Kidney (tissue), 14 donors: ENCODE results near the gene KCTD6. TPM values are rescaled to one million over a fixed set of nuclear protein-coding genes. Genes with fewer than 3 reads are reported as not detected.

Source experiments
- DNase-seq, 5 donors: peaks; one replicate each; pipeline ENCODE4 v3.0.0-alpha.2; 2013 to 2020
- FAIRE-seq: peaks from 2 replicates; lab custom pipeline; 2012; peaks lifted over from hg19 to GRCh38; lab: Jason Lieb, UNC
- H3K27ac ChIP-seq, 2 donors: one replicate each; pipeline ENCODE4 v1.7.0; 2013; ENCODE audit warnings: low read depth in 2 of 2, low read length in 2 of 2, inconsistent platforms in 1 of 2
- H3K27me3 ChIP-seq: one replicate; pipeline ENCODE4 v1.7.1; 2013; ENCODE audit warnings: low read length, inconsistent platforms; ENCODE audit not compliant: control insufficient read depth, insufficient read depth
- H3K36me3 ChIP-seq, 3 donors: one replicate each; pipeline versions ENCODE4 v1.7.0 to v1.7.1; 2013; ENCODE audit warnings: low read length in 3 of 3, control low read depth in 1 of 3, inconsistent platforms in 1 of 3; ENCODE audit not compliant: insufficient read depth in 3 of 3, control insufficient read depth in 2 of 3
- H3K4me1 ChIP-seq, 3 donors: one replicate each; pipeline versions ENCODE4 v1.7.0 to v1.7.1; 2013; ENCODE audit warnings: low read length in 3 of 3, inconsistent platforms in 1 of 3, low read depth in 1 of 3; ENCODE audit not compliant: control insufficient read depth in 2 of 3, insufficient read depth in 2 of 3
- H3K4me3 ChIP-seq, 3 donors: one replicate each; pipeline versions ENCODE4 v1.7.0 to v1.8.1; 2013; ENCODE audit warnings: low read length in 3 of 3, control low read depth in 1 of 3, inconsistent platforms in 1 of 3
- H3K9ac ChIP-seq, 3 donors: one replicate each; pipeline versions ENCODE4 v1.7.0 to v1.7.1; 2013; ENCODE audit warnings: low read length in 3 of 3, control low read depth in 1 of 3, inconsistent platforms in 1 of 3
- H3K9me3 ChIP-seq, 3 donors: one replicate each; pipeline versions ENCODE4 v1.7.0 to v1.7.1; 2013; ENCODE audit warnings: low read length in 3 of 3, control low read depth in 1 of 3, inconsistent platforms in 1 of 3; ENCODE audit not compliant: control insufficient read depth in 2 of 3, insufficient read depth in 1 of 3
- intact Hi-C: fragments of 100-400 bp; cut with DNase I; formaldehyde crosslinking; loops from one replicate; pipeline ENCODE4 v1.11.1; 2022
- polyA plus RNA-seq: library from polyadenylated mRNA; stranded (reverse); fragments of 350-450 nt; fragmentation: Illumina TruSeq; extraction: RNeasy Lipid Tissue Mini Kit (QIAGEN cat#74804); gene quantifications from one replicate; pipeline ENCODE4 v1.2.3, GENCODE V29; 2014; ENCODE audit warnings: low read depth, low replicate concordance; ENCODE audit not compliant: insufficient read depth
- total RNA-seq: library from RNA; stranded (reverse); fragmentation: NEBNext Ultra II Directional; extraction: Animal tissue kit (Norgen Biotek cat#: 25700); gene quantifications from one replicate; pipeline ENCODE4 v1.2.1, GENCODE V29; 2021
- TF ChIP-seq, protein P1 (sequence below): IDR thresholded peaks from 3 replicates; pipeline ENCODE4 v1.5.1; 2012; ENCODE audit warnings: mild to moderate bottlenecking, moderate library complexity, borderline replicate concordance; ENCODE audit not compliant: insufficient read depth; ENCODE audit errors: extremely low read depth
- donor health status: control.
- donor health status: control.
- donor health status: control.
- donor health status: control.
- donor health status: control.
- donor health status: DM: yes; HTN: yes; CAD: no.
- donor health status: Normal renal cell carcinoma (clear cell type).

The KCTD6 gene
- total and polyA plus RNA-seq, 2 donors from 2014 or later, result 19.0 to 24.5 TPM

DNA sequence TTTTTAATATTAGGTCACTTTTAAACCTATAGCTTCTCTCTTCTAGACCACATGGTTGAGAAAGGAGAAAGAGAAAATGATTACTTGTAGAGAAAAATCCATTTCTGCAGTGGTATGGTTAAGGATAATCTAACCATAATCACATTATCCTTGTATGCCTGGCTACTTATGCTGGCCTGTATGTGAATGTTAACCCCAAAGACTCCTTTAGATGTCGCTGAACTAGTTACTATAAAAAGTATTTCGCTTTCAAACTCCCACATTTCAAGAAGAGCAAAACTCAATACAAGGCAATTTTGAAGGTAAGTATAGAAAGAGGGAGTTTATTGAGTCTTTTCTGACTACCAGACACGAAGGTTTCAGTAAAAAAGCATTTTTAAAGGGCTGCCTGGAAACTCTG lies 2.2 kb downstream of the KCTD6 start:
- FAIRE-seq (no peak), DNase-seq (no peak)
- no peak overlapping the region for H3K27ac ChIP-seq
- peak overlapping the region in 2 of 3 donors; percentile 88 to 93 for H3K4me3 ChIP-seq
- H3K9me3 ChIP-seq, result no peaks in the 10 kb centered on the region
- no peaks in the 10 kb centered on the region for H3K36me3 ChIP-seq
- no peaks in the 10 kb centered on the region for H3K27me3 ChIP-seq
- peaks cover 7 to 30% (median 9%) of the 10 kb centered on the region in 3 donors for H3K4me1 ChIP-seq
- TF ChIP-seq, protein P1, sequence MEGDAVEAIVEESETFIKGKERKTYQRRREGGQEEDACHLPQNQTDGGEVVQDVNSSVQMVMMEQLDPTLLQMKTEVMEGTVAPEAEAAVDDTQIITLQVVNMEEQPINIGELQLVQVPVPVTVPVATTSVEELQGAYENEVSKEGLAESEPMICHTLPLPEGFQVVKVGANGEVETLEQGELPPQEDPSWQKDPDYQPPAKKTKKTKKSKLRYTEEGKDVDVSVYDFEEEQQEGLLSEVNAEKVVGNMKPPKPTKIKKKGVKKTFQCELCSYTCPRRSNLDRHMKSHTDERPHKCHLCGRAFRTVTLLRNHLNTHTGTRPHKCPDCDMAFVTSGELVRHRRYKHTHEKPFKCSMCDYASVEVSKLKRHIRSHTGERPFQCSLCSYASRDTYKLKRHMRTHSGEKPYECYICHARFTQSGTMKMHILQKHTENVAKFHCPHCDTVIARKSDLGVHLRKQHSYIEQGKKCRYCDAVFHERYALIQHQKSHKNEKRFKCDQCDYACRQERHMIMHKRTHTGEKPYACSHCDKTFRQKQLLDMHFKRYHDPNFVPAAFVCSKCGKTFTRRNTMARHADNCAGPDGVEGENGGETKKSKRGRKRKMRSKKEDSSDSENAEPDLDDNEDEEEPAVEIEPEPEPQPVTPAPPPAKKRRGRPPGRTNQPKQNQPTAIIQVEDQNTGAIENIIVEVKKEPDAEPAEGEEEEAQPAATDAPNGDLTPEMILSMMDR, result no peak
- intact Hi-C loops, result no loop called here
- H3K9ac ChIP-seq, result peak overlapping the region in 1 of 3 donors; percentile 90

DNA sequence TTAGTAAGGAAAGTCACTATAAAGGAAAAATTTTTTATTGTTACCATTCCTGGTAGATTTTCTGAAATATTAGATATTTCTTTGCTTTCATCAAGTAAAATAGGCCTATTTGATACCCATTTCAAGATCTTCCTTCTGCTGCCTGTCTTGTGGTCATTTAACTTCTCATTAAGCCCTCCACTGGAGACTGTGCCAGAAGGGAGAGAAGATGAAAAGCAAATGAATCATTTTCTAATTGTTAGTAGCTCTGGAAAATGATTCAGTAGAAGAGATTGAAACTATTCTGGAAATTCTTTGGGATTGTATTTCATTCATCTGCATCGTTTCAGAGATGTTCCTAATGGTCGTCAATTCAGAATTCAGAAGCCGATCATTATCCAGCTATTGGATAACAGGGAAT lies 3.2 kb downstream of the KCTD6 start:
- no peaks in the 10 kb centered on the region for H3K27me3 ChIP-seq
- DNase-seq (no peak), FAIRE-seq (no peak)
- H3K4me1 ChIP-seq, result peaks cover 7 to 30% (median 9%) of the 10 kb centered on the region in 3 donors
- H3K4me3 ChIP-seq, result peak overlapping the region in 1 of 3 donors; percentile 88
- no peak overlapping the region for H3K27ac ChIP-seq
- intact Hi-C loops, result no loop called here
- no peaks in the 10 kb centered on the region for H3K9me3 ChIP-seq
- TF ChIP-seq, protein P1, result no peak
- peak overlapping the region in 1 of 3 donors; percentile 13 for H3K9ac ChIP-seq
- no peaks in the 10 kb centered on the region for H3K36me3 ChIP-seq

DNA sequence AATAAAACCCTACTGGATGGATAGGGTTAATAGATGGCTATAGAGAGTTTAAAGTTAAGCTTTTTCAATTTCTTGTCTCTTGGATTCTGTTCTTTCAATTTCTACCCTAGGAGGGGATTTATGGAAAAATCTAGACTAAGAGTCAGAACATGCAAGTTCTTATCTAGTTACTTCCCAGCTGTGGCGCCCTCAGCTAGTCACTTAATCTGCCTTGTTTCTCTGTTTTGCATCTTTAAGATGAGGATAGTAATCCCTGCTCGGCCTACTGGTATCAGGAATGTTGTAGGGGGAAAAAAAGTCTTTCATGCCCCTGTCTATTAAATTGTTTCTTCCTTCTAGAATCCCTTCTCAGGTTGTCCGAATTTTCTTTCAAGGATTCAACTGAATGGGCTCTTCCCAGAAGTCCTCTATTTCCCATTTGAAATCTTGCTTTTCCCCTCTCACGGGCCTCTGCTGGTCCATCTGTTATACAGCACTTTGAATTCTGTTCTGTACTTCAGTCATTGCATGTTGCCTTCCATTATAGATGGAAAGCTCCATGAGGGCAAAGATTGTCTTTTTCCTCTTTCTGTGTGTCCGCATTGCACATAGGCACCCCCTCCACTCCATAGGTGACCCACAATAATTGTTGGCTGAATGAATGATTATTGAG lies 4.4 kb downstream of the KCTD6 start:
- DNase-seq, result no peak
- TF ChIP-seq, protein P1, result no peak
- no peaks in the 10 kb centered on the region for H3K9me3 ChIP-seq

More for the DNA sequence above, 4.4 kb downstream of the KCTD6 start:
- Histone ChIP-seq H3K27ac (peak overlapping the region in 1 of 2 donors; percentile 57), H3K9ac (no peak overlapping the region), H3K27me3 (no peaks in the 10 kb centered on the region), H3K4me3 (no peak overlapping the region), H3K4me1 (peaks cover 3 to 30% (median 9%) of the 10 kb centered on the region in 3 donors), H3K36me3 (peaks cover 0 to 6% (median 2%) of the 10 kb centered on the region in 3 donors)
- no peak for FAIRE-seq
- intact Hi-C loops, result no loop called here
